Measurements from ENCODE around the gene TASL. TPM values are rescaled to one million over a fixed set of nuclear protein-coding genes. Genes with fewer than 3 reads are reported as not detected.
"Not testable (repeated sequence)": the region's sequence is repeated elsewhere in the genome, so short reads cannot be mapped to it uniquely, and the experiment has no call there.

The TASL gene
- polyA plus RNA-seq, 2 of the 4 experiments (the other 2 are of a cell fraction), result not detected

- TF ChIP-seq FOSL2 (IDR thresholded peaks at IDR 0.05) (no peak), FOSL2 (CRISPR knock-in tag; IDR thresholded peaks at IDR 0.05) (no peak), REST (IDR thresholded peaks at IDR 0.05) (no peak), RAD21 (conservative IDR thresholded peaks at IDR 0.05 in 1 of 2, IDR thresholded peaks at IDR 0.05 in 1 of 2) (no peak), NR3C1 (IDR thresholded peaks at IDR 0.05) (no peak), PBX3 (IDR thresholded peaks at IDR 0.05) (no peak), KDM5A (IDR thresholded peaks at IDR 0.05) (no peak)
These were observed 32.5 kb upstream of the TASL start (continued) for GRCh38 chrX:30610026-30610425.

GRCh38 chrX:30607155-30607554 lies 29.6 kb upstream of the TASL start:
- FAIRE-seq, result peak; percentile 81
- Histone ChIP-seq H3K4me2 (no peak overlapping the region), H3K4me3 (no peak overlapping the region), H3K27ac (no peak overlapping the region), H3K4me1 (no peaks in the 10 kb centered on the region), H3K9me3 (no peaks in the 10 kb centered on the region)
- 0% methylated on average over 1 of the region's 1 CpG for WGBS (ENCODE audit: missing lambda C conversion rate)
- ChIA-PET POLR2A (no interaction called here), CTCF (no interaction called here)
- DNase-seq (ENCODE audit: low read depth in 1 of 2, low spot score in 1 of 2), result no peak
- TF ChIP-seq ELK1 (IDR thresholded peaks at IDR 0.05; ENCODE audit: low read depth, low read length), result no peak
- no peak for TF ChIP-seq POLR2A (IDR thresholded peaks at IDR 0.05; ENCODE audit: low read length)
- no peak for TF ChIP-seq FOSB (CRISPR knock-in tag; IDR thresholded peaks at IDR 0.05)
- no peak for TF ChIP-seq HOXB13 (CRISPR knock-in tag; IDR thresholded peaks at IDR 0.05; ENCODE audit: low read depth)
- no peak for ATAC-seq

GRCh38 chrX:30600269-30601176 lies 23.0 kb upstream of the TASL start:
- 90% methylated on average over 3 of the region's 15 CpGs for WGBS (ENCODE audit: missing lambda C conversion rate)
- CTCF ChIA-PET; DNase-seq (ENCODE audit: low read depth in 1 of 2, low spot score in 1 of 2); H3K4me2 ChIP-seq; ATAC-seq; H3K4me3 ChIP-seq; H3K4me1 ChIP-seq; H3K9me3 ChIP-seq; FAIRE-seq; H3K27ac ChIP-seq; POLR2A ChIA-PET: not testable (repeated sequence)

- no peak for FAIRE-seq
- no peak overlapping the region for H3K4me3 ChIP-seq
- CTCF ChIA-PET, result no interaction called here
- ATAC-seq, result no peak
- no peaks in the 10 kb centered on the region for H3K9me3 ChIP-seq
- no peak for DNase-seq (ENCODE audit: low read depth in 1 of 2, low spot score in 1 of 2)
- POLR2A ChIA-PET, result no interaction called here
- no peaks in the 10 kb centered on the region for H3K4me1 ChIP-seq
- no peak overlapping the region for H3K4me2 ChIP-seq
- WGBS (ENCODE audit: missing lambda C conversion rate), result 73% methylated on average over 4 of the region's 4 CpGs
- H3K27ac ChIP-seq, result no peak overlapping the region
- TF ChIP-seq TP53 (CRISPR knock-in tag; IDR thresholded peaks at IDR 0.05), result no peak
- TF ChIP-seq HOXA7 (CRISPR knock-in tag; IDR thresholded peaks at IDR 0.05), result no peak
- TF ChIP-seq RNF2 (IDR thresholded peaks at IDR 0.05; ENCODE audit: borderline replicate concordance, low read depth), result no peak
- no peak for TF ChIP-seq TFCP2L1 (CRISPR knock-in tag; IDR thresholded peaks at IDR 0.05)
- TF ChIP-seq ELK1 (IDR thresholded peaks at IDR 0.05; ENCODE audit: low read depth, low read length), result no peak
- no peak for TF ChIP-seq NFE2L2 (conservative IDR thresholded peaks at IDR 0.05; ENCODE audit: low read length)
- no peak for TF ChIP-seq MAX (IDR thresholded peaks at IDR 0.05)
- TF ChIP-seq FOXS1 (CRISPR knock-in tag; IDR thresholded peaks at IDR 0.05), result no peak
- TF ChIP-seq SMC3 (IDR thresholded peaks at IDR 0.05), result no peak
- TF ChIP-seq PBX3 (IDR thresholded peaks at IDR 0.05), result no peak
- TF ChIP-seq CHD4 (IDR thresholded peaks at IDR 0.05; ENCODE audit: borderline replicate concordance), result no peak
- no peak for TF ChIP-seq NPAS2 (CRISPR knock-in tag; IDR thresholded peaks at IDR 0.05; ENCODE audit: borderline replicate concordance)
- no peak for TF ChIP-seq FOSB (CRISPR knock-in tag; IDR thresholded peaks at IDR 0.05)
These were observed 19.8 kb upstream of the TASL start for GRCh38 chrX:30597216-30598012.

Data from A549 (cell line).